ENCODE measurements around the gene DLK1.

The DLK1 gene

DNA sequence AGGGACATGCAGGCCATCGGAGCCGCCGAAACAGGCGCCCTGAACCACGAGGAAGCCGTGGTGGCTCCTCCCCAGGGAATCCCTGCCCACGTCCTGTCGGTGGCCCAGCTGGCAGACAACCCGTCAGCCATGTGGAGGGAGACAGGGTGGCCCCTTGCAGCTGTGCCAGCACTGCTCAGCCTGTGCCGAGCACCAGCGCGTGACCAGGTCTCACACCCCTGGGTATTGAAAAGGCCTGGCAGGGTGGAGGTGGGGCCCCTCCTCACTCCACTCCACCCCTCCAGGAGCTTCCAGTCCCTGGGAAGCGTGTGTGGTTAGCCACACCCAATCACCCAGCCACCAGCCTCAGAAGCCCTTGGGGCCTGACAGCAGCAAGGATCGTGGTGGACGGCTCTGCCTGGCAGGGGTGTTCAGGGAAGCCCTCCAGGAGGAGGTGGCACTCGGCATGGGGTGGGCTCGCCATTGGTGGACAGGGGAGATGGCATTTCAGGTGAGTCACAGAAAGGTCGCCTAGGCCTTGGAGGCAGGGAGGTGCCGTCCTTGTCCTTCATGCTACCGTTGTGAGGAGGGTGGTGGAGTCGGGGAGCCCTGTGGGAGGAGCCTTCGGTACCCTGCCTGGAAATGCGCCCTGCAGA, 12.3 kb upstream of the DLK1 start:
- DNase-seq (ENCODE audit: low read depth), result no peak

DNA sequence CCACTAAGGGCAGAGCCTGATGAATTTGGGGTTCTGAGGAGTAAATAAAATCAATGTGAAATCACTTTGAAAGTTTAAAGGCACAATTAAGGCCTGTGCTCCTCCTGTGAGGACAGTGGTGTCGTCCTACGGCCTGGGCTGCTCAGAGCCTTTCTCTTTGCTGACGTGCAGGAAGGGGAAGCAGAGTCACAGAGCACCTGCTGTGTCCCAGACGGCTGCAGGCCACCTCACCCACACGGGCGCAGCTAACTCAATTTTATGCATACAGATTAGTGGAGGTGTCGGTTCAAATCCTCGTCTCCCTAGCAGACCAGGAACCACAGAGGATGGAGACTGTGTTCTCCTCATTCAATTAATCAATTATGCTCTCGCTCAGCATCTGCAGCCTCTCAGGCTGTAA, 11.4 kb upstream of the DLK1 start:
- no peak for DNase-seq (ENCODE audit: low read depth)

DNA sequence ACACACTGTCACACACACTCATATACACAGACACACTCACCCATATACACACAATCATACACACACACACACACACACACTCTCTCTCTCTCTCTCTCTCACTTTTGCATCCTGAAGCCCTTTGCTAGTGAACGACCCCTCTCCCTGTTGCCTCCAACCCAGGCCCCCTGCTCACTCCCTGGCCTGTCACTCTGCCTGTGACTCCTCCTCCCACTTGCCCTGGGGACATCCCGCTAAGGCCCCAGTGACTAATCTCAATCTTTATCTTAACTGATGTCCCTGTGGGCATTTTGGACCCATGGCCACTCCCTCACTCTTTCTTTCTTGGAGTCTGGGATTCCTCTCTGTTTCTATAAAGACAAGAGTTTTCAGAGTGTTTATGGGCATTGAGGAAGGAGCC, 10.9 kb upstream of the DLK1 start:
- DNase-seq (ENCODE audit: low read depth), result no peak

DNA sequence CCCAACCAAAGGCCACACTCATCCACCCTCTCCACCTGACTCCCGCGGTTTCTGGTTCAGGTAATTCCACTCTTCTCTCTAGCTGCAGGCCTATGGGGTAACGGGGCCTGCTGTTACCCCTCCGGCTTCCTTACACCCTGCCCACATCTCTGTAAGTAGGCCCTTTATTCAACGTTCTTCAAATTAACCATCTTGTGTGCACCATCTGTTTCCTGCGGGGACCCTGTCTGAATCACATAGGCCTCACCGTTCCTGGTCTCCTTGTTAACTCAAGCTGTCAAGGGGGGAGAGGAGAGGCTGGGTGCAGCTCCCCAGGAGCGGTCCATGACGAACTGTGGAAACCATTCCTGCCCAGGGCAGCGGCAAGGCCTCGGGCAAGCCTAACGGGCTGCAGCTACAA, 9.3 kb upstream of the DLK1 start:
- no peak for DNase-seq (ENCODE audit: low read depth)

DNA sequence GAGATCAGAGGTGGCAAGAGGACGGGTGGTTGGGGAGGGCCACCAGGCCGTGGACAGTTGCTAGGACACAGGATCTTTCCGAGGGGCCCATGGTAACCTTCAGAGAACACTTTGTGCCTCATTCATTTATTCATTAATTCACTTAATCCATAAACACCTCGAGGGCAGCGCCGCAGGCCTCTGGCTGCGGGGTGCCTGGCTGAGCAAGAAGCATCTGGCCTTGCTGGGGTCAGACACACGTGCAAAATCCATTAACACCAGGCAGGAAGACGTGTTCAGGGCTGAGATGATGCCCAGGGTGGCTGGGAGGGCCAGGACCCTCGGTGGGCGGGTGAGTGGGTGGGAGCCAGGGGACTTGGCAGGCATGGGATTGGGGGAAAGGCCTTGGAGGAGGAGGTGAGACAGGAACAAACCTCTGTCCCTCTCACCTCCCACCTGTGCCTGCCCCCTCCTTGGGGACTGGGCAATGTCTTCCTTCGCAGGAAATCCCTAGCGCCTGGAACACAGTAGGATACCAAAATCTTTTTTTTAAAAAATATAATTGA, 6.6 kb upstream of the DLK1 start:
- no peak for DNase-seq (ENCODE audit: low read depth)

DNA sequence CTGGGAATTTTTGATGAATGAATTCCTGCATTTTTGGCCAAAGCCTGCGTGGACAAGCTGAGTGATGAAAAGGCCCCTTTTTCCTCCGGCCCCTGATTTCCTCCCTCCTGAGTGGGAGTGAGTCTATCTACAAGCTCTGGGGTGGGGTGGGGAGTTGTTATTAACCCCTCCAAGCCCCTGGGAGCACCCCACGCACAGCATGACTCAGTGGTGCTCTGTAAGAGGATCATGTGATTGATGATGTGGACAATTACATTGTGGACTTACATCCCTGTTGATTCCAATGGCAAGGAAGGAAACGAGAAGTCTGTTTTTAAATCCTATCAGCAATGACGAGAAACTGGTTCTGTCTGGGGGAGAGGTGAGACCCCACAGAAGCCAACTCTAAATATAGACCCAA, 5.1 kb upstream of the DLK1 start:
- DNase-seq (ENCODE audit: low read depth), result no peak

DNA sequence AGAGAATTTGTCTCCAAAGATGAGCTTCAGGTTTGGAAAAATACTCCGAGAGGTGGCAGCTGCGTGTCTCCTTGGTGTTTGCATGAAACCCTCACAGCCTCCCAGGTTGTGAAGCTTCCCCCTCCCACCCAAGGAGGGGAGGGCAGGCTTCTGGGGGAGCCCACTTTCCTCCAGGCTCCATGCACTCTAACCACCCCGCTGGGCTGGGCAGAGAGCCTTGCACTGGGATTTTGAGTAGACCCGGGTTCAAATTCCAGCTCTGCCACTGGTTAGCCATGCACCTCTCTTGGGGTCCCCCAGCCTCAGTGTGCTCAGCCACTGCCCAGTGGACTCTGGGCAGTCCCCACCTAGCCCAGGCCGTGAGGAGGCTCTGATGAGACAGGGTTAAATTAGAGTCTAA, 4.3 kb upstream of the DLK1 start:
- DNase-seq (ENCODE audit: low read depth), result no peak

DNA sequence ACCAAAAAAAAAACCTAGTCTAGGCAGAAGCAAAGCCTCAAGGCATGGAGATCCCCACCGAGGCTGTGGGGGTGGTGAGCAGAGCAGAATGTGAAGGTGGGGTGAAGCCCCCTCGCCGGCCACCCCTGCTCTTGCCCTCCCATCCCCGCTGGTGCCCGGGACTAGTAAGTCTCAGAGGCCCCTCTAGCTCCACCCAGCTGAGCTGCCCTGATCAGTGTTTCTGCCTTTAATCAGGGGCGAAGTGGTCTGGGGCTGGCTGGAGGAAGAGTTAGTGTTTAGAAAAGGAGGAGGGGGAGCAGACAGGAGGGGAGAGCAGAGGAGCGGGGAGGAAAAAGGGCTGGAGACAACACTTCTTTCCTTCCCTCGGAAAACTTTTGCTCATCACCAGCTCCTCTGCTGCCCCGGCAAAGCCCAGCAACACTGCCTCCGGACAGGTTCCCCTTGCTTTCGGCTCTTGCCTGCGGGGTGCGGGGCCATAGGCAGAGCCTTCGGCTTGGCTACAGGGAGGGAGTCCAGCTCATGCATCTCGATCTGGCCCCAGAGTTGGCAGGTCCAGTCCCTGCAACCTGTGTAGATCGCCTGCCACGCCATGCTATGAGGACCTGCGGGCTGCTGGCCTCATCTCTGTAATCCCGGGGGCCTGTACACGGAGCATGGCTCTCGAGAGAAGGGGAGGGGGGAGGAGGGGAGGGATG, 3.4 kb upstream of the DLK1 start:
- DNase-seq (ENCODE audit: low read depth), result no peak

DNA sequence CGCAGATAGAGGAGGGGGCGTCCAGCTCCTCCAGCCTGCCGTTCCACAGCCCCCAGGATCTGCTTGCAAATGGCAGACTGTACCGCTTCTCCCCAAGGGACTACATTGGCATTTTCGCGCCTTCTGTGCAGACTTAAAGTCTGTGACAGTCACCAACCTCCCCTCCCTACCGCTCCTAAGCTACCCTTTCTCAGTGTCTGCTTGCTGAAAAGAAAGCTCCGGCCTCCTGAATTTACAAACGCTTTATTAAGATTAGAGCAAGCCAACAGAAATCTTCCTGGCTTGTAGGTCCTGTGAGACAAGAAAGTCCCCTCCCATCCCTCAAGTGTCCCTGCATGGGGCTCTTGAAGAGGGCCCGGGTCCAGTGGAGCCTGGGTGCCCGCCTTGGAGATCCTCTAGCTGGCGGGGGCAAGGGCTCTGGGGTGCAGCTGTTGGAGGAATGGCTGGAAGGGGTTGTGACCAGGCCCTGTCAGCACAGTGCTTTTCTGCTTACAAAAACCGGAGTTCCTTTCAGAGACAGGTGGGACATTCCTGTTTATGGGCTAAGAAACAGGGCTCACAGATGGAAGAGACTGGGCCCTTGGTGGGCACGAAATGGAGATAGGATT, 2.8 kb upstream of the DLK1 start:
- no peak for DNase-seq (ENCODE audit: low read depth)

DNA sequence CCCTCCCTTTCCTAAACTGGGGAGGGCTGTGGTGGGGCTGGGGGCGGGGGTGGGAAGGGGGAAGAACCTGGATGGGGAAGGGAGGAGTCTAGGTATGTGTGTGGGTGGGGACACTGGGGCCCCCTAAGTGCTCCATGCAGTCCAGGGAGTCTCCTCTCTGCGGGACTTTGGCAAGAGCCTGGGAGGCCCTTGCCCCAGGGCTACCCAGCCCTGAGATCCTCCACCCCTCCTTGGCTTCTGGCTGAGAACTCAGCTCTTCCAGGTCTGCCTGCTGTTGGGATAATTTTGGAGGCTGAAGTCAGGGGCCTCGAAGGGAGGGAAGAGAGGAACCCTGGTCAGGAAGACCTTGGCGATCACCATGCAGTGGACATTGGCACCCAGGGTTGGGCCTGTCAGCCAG, 2.2 kb upstream of the DLK1 start:
- DNase-seq (ENCODE audit: low read depth), result no peak

DNA sequence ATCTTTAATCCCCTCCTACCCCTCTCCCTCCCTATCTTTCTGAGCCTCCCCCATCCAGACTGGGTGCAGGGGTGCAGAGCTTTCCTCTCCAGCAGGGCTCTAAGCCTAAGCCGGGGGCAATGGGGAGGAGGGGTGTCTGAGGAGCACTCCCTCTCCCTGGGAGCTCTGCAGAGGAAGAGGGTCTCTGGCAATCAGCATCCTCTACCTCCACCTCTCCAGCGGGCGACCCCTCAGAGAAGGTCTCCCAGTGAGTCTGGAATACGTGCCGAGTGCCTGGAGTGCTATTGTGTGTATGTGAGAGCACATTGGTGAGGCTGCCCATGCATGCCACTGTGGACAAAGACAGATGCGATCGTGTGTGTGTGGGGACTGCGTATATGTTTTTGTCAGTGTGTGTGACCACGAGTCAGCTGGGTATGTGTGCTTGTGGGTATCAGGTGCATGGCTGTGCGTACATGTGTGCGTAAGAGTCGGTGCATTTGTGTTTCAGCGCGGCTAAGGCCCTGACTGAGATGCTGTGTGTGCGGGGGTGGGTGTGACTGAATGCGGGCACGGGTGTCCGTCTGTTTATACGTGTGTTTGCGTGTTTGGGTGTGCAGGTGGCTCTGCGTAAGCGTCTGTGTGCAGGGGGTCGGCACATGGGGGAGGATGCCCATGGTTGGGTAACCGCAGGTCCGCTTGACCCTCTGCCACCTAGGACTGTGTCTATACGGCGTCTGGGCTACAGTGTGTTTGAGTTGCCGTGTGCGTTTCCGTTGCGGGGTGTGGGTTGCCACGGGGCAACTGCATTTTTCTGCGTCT, 905 bp upstream of the DLK1 start:
- DNase-seq (ENCODE audit: low read depth), result no peak

DNA sequence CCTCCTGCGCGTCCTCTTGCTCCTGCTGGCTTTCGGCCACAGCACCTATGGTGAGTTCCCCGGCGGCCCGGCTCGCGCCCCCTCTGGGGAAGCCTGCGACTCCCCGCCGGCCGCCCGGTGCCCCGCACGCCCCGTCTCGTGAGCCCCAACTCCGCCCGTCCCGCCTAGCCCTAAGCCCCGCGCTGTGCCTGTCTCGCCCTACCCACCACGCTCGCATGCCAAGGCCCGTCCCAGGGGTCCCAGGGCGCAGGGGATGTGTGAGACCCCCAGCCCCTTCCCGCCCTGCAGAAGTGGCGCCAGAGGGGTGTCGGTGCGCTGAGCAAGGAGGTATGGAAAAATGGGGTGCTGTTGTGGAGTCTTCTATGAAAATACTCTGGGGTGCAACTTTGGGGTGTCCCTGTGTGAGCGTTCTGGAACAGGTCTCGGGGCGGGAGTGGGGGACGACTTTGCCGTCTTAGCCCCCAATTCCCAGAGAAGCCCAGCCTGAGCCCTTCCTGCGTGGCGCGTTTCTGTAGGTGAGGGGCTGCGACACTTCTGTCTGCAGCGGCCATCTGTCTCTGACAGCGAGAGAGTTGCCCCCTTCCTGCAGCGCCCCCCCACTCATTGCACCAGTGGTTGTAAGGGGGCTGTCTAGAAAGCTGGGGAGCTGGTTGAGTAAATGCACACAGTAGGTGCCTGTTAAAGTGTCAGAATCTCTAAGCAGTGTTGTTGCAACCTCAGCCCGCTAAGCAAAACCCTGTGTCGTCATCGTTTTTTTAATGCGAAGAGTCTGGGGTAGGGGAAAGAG, 587 bp downstream of the DLK1 start:
- DNase-seq (ENCODE audit: low read depth), result no peak

DNA sequence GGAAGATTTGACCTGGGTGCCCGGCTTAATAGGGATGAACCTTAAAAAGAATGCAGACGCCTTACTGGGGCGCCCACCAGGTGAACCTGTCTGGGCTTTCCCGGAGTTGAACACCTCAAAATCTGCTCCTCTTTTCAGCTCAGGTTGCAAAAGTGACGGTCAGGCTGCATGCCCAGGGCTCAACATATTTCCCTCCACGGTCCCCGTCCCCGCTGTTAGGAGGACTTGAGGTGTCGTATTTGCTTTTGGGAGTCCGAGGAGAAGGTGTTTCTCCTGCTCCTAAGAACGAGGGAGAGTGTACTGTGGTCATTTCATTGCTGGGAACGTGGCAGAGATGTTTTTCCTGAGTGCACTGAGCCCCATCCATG, 1.2 kb downstream of the DLK1 start:
- no peak for DNase-seq (ENCODE audit: low read depth)

DNA sequence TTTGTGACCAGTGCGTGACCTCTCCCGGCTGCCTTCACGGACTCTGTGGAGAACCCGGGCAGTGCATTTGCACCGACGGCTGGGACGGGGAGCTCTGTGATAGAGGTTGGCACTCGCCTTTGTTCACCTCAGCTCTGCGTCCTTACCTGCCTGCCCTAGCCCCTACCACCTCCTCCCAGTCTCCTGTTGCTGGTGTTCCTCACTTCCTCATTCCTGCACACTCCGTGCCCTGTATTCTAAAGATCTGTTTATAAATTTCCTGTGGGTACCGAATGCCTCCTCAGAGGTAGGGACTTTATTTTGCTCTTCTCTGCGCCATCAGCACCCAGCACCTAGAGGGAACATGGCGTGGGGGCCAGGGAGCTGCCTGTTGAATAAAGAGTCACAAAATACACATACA, 2.3 kb downstream of the DLK1 start:
- DNase-seq (ENCODE audit: low read depth), result no peak

DNA sequence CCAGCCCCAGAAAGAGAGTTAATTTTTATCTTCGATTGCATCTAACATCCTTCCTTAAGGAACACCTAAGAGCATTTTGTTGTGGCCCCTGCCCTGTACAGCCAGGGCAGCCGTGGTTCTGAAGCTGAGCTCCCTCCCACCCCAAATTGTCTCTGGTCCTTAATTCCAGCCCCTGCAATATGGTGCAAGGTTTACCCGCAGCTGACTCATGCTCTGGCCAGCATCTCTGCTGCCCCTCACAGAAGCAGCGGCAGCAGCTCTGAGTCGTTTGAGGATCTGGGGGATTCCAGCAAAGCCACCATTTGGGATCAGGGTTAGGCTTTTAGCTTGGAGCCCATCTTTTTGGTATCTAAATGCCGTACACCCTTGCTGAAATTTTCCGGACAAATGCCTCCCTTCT, 3.3 kb downstream of the DLK1 start:
- no peak for DNase-seq (ENCODE audit: low read depth)

DNA sequence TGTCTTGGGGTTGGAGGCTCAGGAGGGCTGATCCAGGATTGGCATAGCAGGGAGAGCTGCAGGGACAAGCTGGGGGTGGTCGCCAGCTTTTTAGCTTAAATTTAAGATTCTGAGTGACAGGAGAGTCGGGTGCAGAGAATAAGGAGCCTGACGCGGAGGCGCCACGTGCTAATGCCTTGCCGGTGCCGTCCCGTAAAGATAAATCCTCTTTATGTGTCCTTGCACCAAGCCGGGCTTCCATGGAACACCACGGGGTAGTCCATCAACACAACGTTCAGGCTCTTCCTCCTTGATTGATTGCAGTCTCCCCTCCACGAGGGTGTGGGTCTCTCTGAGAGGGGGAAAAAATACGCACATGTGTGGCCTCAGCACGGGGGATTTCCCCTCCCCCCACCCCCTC, 3.9 kb downstream of the DLK1 start:
- no peak for DNase-seq (ENCODE audit: low read depth)

DNA sequence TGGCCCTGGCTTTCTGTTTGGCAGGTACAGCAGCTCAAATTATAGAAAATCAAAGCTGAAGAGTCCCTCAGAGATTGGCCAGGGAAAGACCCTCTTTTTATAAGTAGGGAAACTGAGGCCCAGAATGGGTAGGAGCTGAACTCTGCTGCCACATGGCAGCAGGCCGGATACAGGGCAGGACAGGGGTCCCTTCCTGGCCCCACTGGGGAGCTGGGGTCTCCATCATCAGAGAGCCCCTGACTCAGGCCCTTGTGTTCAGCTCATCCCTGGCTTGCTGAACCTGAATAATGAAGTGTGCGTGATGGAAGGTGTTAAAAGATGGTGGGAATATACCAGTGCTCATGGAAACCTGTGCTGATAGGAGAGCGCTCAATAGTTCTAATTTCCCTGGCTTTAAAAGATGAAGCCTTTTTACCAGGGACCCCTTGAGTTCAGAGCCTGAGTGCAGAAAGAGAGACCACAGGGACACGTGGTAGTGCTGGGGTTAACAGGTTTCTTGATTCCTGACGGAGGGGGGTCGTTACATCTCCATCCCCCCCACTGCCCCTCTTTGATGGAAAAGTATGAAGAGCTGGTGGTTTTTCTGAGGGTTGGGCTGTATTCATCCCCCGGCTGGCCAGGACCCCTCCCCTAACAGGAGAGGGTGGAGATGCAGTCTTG, 4.4 kb downstream of the DLK1 start:
- no peak for DNase-seq (ENCODE audit: low read depth)

DNA sequence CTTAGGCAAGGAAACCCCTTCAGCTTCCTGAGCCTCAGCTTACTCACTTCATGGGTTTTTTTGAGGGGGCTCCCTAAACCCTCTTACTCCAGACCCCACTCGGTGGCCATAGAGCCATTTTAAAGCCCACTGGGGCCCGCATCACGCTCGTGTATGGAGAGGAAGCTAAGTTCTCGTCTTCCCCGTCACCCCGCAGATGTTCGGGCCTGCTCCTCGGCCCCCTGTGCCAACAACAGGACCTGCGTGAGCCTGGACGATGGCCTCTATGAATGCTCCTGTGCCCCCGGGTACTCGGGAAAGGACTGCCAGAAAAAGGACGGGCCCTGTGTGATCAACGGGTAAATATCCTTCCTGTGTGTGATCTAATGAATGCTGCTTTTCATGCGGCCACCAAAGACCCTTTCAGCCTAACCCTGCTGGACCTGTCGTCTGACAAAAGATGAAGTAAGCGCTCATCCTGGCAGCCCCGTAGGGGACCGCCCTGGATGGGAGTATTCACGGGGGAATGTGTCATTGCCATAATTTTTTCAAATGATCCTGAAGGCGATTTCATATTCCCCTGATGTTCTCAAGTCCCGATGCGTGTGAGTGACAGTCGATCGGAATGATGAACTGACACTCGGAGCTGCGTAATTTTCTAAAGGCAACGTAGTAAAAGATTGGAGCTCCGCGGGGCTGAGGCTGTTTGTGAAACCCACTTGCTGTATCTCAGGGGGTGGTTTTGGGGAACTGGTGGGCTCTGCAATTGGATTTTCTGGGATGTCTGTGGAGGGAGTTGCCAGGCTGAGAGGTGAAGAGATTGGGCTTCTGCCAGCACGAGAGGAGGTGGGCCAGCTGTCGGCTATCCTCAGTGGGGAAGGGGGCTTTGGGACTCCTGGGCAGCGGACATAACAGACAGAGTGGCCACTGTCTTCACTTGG, 5.4 kb downstream of the DLK1 start:
- DNase-seq (ENCODE audit: low read depth), result no peak

DNA sequence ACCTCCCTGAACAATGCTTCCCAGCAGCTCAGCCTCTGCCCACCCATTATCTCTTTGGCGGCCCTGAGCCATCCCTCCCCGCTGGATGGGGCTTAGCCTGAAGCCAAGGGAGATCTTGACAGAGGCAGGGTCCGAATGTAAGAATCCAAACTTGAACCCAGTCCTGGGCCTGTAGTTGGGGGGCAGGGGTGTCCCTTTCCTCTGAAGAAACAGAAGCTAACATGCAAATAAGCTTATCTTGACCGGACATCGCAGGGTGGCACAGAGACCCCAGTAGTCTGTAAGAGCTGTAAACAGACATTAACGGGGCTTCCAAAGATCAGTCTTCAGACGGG, 6.0 kb downstream of the DLK1 start:
- no peak for DNase-seq (ENCODE audit: low read depth)

DNA sequence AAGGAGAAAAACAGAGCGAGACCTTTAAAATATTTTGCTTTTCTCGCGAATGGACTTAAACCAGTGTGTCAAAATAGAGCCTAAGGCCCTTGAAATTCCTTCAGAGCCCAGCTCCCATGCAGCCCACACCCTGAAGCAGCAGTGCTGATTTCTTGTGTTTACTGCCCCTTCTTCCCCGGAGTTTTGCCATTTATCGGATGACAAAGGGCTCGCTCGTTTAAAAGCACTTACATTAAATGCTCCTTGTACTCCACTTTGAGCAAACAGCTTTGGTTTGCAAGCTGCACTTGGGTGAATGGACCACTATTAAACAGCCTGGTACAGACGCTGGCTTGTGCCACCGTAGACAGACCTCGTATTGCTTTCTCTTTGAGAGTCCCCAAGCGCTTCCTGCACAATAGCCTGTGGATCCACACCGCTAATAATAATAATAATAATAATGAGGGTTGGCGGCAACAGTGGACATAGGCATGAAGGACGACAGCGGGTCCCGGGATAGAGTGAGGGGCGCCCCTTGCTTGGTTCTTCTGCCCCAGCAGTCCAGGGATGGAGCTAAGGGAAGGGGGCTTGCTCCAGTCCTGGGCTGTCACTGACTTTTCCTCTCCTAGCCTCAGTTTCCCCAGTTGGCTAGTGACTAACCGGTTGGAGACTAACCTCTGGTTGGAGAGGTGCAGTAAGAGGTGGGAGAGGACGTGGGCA, 6.6 kb downstream of the DLK1 start:
- DNase-seq (ENCODE audit: low read depth), result no peak
